GM19025 (cell line): ENCODE results near the gene RAB4B.
"Not testable (repeated sequence)": the region's sequence is repeated elsewhere in the genome, so short reads cannot be mapped to it uniquely, and the experiment has no call there.

Experiments used
- ATAC-seq: cut with Tn5 transposase; IDR thresholded peaks from one replicate; pipeline ENCODE4 v1.9.1; 2021; ENCODE audit warnings: mild to moderate bottlenecking, low read depth, moderate library complexity; ENCODE audit not compliant: unreplicated experiment

The RAB4B gene

GRCh38 chr19:40776932-40777644 lies 959 bp upstream of the RAB4B start:
- peak; percentile 67 for ATAC-seq

- no peak for ATAC-seq
Observed at GRCh38 chr19:40777645-40777936, 456 bp upstream of the RAB4B start.

- no peak for ATAC-seq
Observed at GRCh38 chr19:40778706-40779284, 748 bp downstream of the RAB4B start.

DNA sequence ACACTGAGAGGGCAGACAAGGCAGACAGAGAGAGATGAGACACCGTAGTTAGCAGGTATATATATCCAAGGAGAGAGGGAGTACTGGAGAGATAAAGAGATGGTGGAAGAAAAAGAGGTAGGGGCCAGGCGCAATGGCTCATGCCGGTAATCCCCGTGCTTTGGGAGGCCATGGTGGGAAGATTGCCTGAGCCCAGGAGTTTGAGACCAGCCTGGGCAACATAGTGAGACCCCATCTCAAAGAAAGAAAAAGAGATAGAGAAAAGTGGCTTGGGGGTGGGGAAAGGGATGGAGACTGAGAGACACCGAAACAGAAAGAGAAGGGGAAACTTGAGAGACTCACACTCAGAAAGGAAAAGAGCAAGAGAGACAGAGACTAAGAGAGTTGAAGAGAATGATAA lies 2.5 kb downstream of the RAB4B start:
- ATAC-seq, result no peak

DNA sequence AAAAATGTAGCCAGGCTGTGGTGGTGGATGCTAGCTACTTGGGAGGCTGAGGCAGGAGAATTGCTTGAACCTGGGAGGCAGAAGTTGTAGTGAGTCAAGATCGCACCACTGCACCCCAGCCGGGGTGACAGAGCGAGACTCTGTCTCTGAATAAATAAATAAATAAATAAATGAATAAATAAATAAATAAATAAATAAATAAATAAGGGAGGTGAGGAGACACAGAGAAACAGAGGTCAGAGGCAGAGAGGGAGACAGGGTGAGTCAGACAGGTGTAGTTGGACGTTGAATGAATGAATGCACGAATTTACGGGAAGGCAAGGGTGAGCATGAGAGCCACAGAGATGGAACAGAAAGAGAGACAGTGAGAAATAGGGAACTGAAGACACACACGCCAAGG lies 3.1 kb downstream of the RAB4B start:
- no peak for ATAC-seq

DNA sequence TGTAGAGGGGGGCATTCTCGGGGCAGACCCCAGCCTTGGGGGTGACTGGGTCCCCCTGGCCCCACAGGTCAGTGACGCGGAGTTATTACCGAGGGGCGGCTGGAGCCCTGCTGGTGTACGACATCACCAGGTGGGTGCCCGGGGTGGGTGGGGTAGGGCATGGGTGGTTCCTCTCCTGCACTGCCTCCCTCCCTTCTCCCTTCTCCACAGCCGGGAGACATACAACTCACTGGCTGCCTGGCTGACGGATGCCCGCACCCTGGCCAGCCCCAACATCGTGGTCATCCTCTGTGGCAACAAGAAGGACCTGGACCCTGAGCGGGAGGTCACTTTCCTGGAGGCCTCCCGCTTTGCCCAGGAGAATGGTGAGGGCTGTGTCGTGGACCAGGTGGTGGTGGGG lies 5.7 kb downstream of the RAB4B start:
- ATAC-seq, result no peak

DNA sequence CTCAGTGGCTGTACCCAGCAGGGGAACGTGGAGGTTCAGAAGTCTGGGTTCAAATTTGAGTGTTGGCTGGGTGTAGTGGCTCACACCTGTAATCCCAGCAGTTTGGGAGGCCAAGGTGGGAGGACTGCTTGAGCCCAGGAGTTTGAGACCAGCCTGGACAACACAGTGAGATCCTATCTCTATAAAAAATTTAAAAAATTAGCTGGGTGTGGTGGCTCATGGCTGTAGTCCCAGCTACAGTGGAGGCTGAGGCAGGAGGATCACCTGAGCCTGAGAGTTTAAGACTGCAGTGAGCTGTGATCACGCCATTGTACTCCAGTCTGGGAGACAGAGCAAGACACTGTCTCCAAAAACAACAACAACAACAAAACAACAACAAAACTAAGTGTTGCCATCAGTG lies 6.1 kb downstream of the RAB4B start:
- ATAC-seq, result not testable (repeated sequence)

DNA sequence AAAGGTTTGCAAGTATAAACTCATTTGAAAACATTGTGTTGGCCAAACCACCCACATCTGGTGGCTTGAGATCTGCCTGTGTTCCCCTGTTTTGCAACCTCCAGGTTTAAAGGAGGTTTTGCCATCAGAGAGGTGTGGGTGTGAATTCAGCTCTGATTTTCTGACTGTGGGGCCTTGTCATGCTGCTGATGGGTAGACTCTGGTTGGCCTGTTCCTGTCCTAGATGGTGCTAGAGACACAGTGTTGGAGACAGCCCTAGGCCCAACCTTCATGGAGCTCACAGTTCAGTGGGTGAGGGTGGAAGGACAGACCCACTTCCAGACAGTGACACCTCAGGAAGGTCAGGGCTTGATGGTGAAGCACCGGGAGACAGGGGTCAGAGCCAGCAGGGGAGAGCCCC lies 7.5 kb downstream of the RAB4B start:
- no peak for ATAC-seq

DNA sequence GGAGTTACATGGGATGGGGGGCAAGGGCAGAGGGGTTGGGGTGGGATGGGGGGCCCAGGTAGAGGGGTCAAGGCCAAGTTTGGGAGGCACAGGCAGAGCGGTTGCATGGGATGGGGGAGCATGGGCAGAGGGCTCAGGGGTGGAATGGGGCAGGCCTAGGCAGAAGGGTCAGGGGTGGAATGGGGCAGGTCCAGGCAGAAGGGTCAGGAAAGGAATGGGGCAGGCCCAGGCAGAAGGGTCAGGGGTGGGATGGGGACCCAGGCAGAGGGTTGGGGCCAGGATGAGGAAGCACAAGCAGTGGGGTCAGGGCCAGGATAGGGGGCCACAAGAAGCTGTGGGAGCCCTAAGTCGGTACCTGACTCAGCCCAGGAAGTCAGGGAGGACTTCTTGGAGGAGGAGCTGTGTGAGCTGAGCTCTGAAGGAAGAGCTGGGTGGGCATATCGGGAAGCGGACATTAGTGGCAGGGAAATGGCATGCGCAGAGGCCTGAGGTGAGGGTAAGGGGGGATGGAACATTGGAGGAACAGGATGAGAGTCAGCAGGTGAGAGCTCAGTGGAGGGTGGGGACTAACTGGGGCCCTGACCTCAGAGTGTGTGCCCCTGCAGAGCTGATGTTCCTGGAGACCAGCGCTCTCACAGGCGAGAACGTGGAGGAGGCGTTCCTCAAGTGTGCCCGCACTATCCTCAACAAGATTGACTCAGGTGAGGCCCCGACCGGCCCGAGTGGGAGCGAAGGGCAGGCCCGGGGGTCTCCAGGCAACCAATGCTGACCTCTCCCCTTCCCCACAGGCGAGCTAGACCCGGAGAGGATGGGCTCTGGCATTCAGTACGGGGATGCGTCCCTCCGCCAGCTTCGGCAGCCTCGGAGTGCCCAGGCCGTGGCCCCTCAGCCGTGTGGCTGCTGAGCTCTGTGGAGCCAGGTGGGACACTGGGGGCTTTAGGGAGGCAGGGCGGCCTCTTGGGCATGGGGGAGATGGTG lies 8.3 kb downstream of the RAB4B start:
- no peak for ATAC-seq

DNA sequence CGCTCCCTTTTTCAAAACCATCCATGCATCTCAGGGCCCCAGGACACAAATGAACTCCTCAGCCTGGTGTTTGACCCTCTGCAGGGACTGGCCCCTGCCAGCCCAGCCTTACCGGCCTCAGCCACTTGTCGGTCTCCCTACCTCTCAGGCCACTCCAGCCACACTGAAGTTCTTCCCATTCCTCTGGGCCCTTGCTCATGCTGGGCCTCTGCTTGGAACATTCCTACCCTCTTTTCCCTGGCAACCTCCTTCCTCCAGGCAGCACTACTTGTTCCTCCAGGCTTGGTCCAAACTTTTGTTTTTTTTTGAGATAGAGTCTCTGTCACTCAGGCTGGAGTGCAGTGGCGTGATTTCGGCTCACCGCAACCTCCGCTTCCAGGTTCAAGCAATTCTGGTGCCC lies 13.3 kb downstream of the RAB4B start:
- no peak for ATAC-seq

GRCh38 chr19:40791996-40792395 lies 13.9 kb downstream of the RAB4B start:
- no peak for ATAC-seq

- no peak for ATAC-seq
Observed at GRCh38 chr19:40797166-40797962, 19.3 kb downstream of the RAB4B start.

DNA sequence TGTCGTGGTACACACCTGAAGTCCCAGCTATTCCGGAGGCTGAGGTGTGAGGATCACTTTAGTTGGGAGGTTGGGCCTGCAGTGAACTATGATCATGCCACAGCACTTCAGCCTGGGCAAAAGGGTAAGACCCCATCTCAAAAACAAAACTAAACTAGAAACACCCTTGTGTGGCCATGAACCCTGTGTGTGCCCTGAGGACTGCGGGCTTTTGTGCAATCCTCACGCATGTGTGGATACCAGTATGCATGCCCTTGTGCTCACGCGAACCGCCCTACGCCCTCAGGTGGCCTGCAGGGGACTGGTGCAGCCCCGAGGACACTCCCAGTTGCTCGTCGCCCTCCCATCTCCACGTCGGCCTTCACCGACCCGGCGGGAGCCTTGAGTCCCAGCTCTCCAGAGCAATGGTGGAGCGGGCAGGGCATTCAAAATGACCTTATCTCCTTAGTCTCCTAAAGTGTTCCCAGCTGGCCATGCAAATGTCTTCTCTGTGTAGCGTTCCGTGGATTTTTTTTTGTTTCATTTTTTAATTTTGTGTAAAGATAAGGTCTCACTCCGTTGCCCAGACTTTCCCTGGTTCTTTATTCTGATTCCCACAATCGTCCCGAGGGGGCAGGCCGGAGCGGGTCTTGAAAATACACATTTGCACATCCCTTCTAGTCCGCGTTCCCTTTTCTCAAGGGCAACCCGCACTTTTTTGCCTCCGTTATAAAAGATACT lies 20.1 kb downstream of the RAB4B start:
- no peak for ATAC-seq

GRCh38 chr19:40798683-40799557 lies 20.9 kb downstream of the RAB4B start, which contains the start of gene EGLN2:
TSS of gene EGLN2 (plus strand) at chr19:40799191. CDS start at chr19:40800573, 1,382 bp downstream.
- ATAC-seq, result peak; percentile 79

GRCh38 chr19:40799558-40800338 lies 21.7 kb downstream of the RAB4B start:
- no peak for ATAC-seq

DNA sequence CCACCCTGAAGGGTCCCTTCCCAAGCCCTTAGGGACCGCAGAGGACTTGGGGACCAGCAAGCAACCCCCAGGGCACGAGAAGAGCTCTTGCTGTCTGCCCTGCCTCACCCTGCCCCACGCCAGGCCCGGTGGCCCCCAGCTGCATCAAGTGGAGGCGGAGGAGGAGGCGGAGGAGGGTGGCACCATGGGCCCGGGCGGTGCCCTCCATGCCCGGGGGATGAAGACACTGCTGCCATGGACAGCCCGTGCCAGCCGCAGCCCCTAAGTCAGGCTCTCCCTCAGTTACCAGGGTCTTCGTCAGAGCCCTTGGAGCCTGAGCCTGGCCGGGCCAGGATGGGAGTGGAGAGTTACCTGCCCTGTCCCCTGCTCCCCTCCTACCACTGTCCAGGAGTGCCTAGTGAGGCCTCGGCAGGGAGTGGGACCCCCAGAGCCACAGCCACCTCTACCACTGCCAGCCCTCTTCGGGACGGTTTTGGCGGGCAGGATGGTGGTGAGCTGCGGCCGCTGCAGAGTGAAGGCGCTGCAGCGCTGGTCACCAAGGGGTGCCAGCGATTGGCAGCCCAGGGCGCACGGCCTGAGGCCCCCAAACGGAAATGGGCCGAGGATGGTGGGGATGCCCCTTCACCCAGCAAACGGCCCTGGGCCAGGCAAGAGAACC lies 22.4 kb downstream of the RAB4B start:
- no peak for ATAC-seq

DNA sequence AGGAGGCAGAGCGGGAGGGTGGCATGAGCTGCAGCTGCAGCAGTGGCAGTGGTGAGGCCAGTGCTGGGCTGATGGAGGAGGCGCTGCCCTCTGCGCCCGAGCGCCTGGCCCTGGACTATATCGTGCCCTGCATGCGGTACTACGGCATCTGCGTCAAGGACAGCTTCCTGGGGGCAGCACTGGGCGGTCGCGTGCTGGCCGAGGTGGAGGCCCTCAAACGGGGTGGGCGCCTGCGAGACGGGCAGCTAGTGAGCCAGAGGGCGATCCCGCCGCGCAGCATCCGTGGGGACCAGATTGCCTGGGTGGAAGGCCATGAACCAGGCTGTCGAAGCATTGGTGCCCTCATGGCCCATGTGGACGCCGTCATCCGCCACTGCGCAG lies 22.9 kb downstream of the RAB4B start:
- ATAC-seq, result no peak
